NOMO-1 treated with dmso at 0.1 percent for 144 hours (cell line): ENCODE results near the gene CELF2.

ENCODE experiments used
- DNase-seq: peaks from one replicate; lab custom pipeline; 2025; ENCODE audit not compliant: unreplicated experiment; lab: John Stamatoyannopoulos, UW

The CELF2 gene

DNA sequence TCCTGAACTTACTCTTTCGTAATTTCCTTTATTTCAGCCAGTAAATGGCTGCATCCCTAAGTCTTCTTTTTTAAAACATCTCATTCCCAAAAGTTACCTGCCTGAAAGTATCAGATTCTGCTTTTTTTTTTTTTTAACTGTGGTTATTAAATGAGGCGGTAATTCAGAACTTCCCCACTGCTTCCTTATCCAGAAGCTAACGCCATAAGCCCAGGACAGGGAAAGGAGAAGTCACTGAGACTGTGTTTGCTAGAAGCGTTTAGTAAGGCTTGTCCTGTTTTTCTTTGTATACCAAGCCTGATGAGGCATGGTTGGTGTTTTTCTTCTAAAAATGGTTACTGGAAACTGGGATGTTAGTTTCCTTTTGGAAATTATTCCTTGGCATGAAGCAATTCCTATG lies 197.8 kb downstream of the CELF2 start:
- DNase-seq: no peak

- DNase-seq: no peak
These were observed 199.8 kb downstream of the CELF2 start for GRCh38 chr10:11217521-11217920.

GRCh38 chr10:11218395-11218794 lies 200.7 kb downstream of the CELF2 start:
- DNase-seq: no peak

GRCh38 chr10:11219431-11219830 lies 201.8 kb downstream of the CELF2 start:
- no peak for DNase-seq

DNA sequence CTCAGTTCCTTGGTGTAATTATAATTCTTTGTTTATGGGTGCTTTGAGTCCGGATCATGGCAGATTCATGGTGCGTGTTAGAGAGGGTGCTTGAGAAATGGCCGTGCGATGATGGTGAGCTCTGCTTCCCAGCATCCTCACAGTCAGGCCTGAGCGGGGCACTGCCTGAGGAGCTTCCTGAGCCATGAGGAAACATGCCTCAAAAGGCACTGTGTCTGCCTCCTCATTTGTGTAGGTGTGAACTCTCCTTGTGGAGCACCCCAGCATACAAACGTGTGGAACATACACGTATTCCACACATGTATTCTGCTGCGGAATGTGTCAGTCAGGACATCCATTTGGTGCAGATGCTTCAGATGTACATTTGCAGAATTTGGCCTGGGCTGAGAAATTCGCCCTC lies 205.4 kb downstream of the CELF2 start:
- no peak for DNase-seq

DNA sequence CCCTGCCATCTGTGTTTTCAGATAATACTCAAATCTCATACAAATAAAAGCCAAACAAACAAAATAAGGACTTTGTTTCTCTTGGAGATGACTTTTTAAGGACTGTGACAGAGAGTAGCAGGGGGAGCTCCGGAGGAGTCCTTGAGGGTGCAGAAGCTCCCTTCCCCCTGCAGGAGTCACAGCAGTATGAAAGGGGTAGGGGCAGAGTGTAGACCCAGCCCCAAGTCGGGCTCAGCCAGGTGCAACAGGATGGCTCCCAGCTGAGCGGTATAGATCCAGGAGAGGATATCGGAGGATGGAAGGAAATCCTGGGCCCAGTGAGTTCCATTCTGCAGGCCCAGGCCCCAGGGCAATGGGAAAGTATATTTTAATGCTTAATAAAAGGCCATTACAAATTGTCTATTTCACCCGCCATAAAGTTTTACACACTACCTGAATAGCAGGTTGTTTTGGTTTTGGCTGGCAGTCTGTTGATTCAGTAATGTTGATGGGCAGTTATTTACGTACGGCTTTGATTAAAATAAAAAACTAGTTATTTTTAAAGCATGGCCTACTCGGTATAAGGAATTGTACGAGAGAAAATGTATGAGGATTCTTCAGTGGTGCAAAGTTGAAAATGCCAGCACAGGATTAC lies 206.0 kb downstream of the CELF2 start:
- DNase-seq: no peak

DNA sequence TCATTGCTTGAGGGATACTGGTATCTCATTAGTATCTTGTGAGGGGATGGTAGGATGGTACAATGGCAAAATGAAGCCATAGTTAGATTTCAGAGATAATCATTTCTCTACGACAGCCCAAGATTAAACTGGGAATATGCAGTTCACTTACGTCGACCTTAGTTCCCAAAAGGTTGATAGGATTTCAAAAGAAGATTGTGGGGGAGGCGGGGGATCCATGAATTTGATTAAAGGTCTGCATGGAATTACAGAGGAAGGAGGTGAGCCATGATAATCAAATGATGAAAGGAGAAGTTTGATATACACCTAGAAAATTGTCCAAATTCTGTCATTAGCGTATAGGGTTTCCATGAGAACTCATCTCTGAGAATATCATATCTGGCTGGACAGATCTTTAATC lies 206.6 kb downstream of the CELF2 start:
- no peak for DNase-seq

DNA sequence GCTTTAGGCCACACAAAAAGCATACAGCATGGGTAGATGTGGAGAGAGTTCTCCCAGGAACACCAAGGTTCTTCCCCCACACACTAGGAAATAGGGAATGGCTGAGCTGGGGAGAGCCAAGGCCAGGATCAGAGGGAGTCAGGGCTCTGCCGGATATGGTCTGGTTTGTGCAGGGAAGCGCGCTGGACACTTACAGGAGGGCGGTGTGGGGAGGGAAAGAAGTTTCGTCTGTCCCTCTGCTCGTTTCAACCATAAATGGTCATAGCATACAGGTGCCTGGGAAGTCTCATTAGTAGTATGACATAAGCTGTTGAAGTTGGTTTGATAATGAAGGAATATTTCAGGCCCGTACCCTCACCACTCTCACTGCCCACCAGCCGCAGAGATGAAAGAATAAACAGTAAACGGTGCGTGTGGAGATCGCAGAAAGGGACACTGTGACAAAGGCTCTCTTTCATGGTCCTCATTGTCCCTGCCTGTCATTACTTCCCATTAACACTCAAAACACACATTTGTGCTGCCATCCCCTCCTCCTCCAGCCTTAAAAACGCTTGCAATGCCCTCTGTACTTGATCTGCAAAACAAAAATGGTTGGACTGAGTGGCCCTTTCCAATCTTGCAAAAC lies 207.2 kb downstream of the CELF2 start:
- DNase-seq: no peak

DNA sequence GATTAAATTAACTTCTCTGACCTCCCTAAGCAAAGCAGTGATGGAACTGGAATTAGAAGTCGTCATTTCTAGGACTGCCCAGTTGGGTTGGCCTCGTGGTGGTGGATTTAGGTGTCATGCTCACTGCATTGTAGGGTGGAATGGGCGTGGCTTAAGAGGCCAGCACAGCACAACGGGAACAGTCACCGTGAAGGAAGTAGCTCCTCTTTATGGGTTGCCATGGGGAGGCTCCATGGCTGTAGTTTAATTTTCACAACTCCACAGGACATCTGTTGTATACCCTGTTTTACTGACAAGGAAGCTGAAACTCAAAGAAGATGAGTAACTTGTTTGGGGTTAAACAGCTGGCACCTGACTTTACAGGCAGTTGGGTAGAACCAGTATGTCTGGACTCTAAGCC lies 208.3 kb downstream of the CELF2 start:
- peak; percentile 89 for DNase-seq

DNA sequence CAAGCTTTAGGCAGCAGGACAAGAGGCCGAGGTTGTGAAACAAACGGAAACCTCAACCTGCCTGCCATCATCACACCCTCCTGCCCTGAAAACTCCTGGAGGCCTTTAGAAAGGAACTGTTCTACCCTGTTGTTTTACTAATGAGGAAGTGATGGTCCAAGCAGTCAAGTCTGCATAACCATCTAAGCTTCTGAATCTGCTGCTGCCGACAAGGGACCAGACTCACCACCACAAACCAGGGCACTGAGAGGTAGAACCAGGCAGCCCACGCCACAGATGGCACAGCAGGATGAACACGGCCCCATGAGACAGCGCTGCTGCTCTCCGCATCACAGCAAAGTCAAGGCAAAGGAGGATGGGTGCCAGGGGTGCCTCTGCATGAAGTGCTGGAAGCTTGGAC lies 209.4 kb downstream of the CELF2 start:
- DNase-seq: no peak

DNA sequence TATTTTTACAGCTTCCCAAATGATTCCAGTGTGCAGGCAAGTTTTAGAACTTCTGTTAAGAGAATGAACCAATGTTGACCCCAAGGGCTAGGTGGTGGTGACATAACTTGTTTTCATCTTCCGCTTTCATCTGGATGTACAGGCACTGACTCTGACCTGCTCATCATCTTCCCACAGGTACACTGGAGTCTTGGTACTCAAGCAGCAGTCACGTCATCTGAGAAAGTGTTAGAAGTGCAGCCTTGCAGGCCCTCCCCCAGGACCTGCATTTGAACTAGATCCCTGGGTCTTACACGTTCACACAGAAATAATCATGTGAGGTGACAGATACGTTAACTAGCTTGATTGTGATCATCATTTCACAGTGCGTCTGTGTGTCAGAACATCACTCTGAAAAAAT lies 212.2 kb downstream of the CELF2 start:
- no peak for DNase-seq

DNA sequence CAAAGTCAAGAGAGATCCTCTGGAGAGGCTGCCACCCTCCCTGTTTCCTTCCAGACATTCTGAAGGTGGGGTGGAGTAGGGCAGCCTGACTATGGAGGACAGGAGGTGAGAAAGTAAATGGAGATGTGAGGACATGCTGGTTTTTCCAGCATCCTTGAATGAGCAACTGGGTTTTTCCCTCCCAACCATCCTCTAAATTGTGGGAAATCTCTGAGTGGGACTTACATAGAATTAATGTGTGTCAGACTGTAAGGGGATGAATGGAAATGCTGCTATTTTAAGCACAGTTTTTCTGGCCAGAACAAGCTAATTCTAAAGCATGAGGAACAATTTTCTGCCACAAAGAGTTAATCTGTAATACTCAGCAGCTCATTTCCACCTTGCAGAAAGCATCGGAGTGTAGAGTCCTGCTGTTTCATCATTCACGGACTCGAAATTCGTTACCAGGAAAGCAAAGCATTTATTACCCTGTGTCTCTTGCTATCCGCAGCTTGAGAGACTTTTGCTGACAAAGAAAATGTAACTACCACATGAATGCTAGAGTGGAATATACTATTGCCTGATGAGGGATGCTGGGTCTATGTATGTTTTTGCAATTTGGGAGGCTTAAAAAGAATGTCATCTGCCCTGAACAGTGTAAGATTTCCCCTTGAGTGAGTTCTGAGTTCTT lies 213.0 kb downstream of the CELF2 start:
- no peak for DNase-seq

- DNase-seq: no peak
These were observed 213.6 kb downstream of the CELF2 start for GRCh38 chr10:11231285-11231684.

DNA sequence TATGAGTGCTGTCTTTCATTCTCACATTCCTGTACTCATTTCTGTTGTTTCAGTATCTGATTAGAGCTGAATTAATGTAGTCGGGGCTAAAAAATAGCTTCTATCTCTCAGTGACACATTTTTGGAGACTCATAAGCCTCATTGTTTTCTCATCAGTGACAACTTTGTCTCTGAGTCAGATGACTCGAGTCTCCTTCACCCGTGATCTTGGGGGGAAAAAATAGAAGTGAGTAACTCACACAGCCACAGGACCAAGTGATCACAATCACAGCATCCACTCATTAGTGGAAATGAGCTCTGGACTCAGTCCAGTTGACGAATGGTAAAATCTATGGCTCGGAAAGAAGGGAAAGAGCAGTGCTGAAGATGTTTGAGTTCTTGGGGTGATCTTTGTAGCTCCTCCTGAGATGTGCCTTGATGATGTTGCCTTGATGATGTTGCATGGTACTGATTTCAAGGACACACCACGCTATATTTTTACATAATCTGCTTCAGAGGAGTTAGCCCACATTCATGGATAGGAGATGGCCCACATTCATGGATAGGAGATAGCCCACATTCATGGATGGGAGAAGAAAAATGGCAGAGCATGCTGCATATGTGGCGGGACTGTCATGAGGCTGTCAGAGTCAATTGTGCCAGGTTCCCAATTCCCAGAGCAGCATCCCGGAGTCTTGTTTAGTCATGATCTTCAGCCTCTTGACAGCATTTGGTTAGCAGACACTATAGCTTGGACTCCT lies 214.7 kb downstream of the CELF2 start:
- no peak for DNase-seq

DNA sequence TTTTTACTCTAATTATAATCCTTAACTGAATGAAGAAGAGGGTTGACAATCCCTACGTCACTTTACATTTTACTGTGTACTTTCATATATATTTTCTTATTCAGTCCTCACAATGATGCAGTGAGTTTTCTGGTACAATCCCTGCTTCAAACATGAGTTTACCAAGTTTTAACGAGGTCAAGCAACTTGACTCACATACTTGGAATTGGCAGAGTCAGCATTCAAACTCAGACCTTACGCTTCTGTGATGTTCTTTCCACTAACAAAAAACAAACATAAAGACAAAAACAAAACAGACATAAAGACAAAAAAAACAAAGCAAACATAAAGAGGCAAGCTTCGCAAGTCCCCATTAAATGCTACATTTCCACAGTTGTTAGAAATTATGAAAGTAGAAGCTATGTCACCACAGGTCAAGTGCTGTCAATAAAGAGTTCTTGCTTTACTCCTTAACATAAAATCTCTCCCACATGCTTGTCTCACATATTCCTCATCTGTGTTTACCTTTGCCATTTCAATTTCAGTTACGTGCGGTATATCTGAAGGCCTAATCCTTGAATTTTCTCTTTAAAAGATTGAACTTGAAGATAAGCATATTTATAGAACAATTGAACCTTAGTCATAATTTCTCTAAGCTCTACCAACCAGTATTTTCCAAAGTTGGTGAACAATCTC lies 217.3 kb downstream of the CELF2 start:
- DNase-seq: no peak

DNA sequence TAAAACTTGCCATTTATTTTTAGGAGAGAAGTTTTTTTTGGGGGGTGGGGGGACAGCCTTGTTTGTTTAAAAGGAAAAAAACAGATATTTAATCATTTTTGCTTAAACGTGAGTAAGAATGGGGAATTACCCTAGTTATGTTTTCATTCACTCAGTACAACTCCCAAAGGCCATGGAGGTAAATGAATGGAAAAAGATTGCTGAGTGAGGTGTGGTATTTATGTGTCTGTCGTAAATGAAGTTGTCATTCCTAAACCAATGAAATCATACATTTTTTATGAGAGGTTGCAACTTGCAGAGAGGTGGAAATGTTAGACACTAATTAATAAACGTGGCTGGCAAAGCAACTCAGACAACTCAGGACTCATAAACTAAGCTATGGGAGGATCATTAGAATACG lies 218.1 kb downstream of the CELF2 start:
- DNase-seq: no peak

DNA sequence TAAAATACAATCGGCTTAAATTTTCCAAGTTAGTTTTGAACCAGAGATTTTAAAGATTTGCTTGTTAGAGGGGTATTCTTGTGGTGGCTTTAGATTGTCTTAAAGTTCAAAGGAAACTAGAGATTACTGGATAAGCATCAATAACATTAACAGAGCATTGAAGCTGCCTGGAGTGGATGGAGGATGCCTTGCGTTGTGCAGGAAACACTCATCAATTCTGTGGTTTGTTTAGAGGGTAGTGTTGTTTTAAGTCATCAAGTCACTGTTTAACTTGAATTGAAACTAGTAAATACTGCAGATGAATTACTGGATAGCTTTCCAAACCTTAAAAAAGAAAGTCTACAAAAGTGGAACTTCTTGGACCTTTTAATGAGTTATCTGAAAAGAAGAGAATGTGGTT lies 218.6 kb downstream of the CELF2 start:
- no peak for DNase-seq

- DNase-seq: no peak
These were observed 219.9 kb downstream of the CELF2 start for GRCh38 chr10:11237571-11237970.

DNA sequence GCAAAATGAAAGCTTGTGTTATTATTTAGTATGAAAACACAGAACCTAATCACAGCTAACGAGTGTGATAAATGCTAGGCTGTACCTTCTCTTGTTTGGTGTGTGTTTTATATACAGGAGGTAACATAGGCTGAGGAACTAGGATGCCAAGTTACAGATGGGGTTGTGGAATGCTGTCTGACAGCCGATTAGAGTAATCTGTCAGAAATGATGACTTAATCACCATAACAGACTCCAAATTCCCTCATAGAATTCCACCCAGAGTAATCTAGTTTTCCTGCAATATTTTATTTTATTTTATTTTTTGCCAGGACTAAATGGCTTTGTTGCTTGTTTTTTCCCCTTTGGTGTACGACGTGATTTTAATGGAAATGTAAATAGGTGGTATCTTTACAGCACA lies 221.2 kb downstream of the CELF2 start:
- DNase-seq: no peak

- DNase-seq: no peak
These were observed 223.0 kb downstream of the CELF2 start for GRCh38 chr10:11240641-11241040.
